IPS-NIHi11 (cell line): ENCODE data around the gene TGFB1I1.
"Not testable (repeated sequence)": the region's sequence is repeated elsewhere in the genome, so short reads cannot be mapped to it uniquely, and the experiment has no call there.

Source experiments
- DNase-seq: peaks from one replicate; pipeline ENCODE4 v3.0.0; 2012; ENCODE audit warnings: mixed read lengths, low spot score

The TGFB1I1 gene

DNA sequence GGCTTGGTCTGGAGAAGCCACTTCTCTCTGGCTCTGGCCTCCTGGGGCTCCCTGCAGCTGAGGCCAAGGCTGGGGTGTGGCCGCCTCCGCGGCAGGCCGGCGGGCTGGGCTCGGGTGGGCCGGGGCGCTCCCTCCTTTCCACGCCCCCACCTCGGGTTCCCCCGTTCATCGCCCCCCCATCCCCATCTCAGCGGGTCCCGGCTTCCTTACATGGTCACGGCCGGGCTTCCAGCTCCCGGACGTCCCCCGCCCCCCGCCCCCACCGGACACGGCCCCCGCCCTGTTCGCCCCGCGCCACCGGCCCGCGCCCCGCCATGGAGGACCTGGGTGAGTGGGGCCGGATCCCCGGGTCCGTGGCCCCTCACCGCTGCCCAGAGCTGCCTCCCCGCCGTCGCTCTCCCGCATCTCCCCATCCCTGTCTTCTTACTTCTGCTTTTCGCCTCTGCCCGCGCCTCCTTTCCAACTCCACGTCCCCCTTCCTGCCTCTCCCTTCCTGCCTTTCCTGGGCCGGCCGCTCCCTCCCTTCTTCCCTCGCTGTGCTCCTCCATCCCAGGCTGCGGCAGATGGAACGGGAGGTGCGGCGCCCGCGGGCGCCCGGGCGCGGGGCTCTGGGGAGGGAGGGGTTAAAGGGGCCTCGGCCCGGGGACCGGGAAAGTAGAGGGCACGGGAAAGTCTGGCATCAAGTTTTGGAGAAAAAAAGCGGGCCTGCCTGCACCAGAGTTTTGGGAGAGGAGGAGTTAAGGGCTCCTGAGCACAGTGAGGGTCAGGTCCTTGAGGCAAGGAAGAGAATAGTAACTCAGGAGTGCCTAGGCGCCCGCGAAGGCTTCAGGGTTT is at the start of gene TGFB1I1:
Gene TGFB1I1, plus strand, starts transcription at position 278 of the 834 bp plus-strand sequence. Its CDS starts 37 bp downstream, at position 315.
- DNase-seq, result peak; percentile 72

DNA sequence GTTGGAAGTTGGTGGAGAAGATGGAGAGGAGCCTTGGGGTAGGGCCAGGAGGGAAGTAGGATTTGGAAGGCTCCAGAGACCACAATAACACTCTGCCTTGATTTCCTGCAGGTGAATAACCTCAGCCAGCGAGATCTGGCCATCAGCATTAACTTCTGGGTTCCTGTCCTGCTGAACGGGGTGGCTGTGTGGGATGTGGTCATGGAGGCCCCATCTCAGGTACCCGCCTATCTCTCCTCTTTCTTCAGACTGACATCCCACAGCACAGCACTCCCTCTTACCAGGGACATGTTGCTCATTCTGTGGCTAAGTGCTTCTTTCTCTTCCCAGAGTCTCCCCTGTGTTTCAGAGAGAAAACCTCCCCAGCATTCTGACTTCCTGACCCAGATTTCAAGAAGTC is 48.7 kb upstream of the TGFB1I1 start:
- no peak for DNase-seq

DNA sequence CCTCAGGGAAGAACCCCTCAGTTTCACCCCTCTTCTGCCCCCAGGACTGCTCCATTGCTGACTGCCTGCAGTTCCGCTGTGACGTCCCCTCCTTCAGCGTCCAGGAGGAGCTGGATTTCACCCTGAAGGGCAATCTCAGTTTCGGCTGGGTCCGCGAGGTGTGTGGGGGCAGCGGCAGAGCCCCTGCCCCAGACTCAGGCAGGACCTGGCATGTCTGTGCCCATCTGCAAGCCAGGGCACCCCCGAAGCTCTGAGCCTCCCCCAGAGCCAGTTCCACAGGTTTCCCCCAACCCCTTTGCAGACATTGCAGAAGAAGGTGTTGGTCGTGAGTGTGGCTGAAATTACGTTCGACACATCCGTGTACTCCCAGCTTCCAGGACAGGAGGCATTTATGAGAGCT is 48.2 kb upstream of the TGFB1I1 start:
- no peak for DNase-seq

DNA sequence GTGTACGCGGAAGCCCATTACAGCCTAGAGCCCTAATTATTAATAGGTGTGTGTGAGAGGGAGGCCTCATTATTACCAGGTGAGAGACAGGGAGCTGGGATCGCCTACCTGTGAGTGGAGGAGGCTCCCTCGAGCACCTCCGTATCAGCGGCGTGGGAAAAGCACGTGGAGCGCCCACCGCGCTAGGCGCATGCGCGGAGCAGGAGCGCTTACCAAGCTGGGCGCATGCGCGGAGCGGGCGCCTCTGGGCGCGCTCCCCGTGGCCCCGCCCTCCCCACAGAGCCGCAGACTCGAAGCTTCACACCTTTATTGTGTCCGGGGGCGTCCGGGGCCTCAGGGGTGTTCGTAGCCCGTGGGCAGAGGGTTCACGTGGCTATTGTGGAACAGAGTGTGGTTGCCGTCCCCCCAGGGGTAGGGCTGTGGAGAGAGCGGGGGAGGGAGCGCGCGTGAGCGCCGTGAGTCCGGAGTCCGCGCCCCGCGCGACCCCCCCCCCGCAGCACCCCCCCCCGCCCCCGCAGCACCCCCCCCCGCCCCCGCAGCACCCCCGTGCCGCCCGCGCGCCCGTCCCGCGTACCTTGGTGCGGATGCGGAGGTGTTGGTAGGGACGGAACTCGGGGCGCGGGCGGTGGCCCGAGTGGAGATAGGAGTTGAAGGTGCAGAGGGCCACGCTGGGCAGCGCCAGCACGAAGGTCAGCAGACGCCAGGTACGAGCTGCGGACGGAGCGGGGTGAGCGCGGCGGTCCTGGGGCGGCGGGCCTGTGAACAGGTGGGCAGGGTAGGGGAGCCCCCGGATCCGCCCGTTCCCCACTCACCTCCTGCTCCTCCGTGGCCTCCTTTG is 44.3 kb upstream of the TGFB1I1 start:
- DNase-seq, result peak; percentile 74

DNA sequence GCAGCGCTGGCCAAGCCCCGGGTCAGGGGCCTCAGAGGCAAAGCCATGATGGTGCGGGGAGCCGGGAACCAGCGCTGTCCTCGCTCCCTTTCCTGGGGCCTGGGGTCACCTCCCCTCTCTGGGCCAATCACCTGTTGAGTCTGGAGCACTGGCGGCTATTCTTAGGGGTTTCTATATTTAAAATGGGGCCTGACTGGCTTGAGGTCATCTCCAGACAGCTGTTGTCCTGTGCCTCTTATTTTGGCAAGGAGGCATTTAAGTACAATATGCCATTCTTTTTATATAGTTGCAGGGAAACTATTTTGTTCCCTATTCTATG is 43.7 kb upstream of the TGFB1I1 start, which contains the start of gene COX6A2:
Gene COX6A2, minus strand, starts transcription at position 82 of the 319 bp plus-strand sequence. Its CDS starts 35 bp downstream, at position 47.
- no peak for DNase-seq

DNA sequence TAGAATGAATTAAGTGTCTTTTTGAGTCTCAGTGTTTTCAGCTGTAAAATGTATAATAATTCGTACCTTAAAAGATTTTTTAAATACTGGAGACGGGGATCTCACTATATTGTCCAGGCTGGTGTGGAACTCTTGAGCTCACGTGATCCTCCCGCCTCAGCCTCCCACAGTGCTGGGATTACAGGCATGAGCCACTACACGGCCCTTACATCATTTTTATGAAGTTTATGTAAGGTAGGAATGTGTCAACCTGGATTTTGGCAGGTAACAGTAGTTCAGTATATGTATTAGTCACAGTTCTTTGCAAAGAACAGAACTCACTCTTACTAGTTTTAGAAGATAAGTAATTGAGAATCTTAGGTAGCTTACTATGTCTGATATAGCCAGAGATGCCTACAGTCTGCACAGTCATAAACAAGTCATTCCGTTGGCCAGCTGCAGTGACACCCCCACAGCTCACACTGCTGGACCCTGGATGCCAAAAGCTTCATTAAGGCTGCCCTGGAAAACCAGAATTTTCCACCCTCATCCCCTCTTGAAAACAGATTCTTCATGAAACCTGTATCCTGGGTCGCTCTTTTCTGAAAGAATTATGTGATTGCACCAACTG is 43.2 kb upstream of the TGFB1I1 start:
- no peak for DNase-seq

DNA sequence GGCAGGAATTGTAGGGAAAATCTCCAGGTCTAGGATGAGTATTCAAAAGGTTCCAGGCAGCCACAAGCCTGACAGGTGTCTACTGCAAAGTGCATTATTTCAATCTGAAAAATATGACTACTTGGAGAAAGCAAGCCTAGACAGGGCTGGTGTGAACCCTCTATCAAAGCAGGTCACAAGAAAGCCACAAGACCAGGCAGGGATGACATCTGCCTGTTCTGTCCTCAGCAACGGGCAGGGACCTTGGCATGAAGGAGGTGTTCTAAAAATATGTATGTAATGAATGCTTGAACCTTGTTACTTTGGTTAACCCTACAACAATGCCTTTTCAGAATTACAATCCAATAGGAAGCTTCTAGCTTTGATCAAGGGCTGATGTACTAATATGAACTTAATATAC is 42.6 kb upstream of the TGFB1I1 start:
- no peak for DNase-seq

DNA sequence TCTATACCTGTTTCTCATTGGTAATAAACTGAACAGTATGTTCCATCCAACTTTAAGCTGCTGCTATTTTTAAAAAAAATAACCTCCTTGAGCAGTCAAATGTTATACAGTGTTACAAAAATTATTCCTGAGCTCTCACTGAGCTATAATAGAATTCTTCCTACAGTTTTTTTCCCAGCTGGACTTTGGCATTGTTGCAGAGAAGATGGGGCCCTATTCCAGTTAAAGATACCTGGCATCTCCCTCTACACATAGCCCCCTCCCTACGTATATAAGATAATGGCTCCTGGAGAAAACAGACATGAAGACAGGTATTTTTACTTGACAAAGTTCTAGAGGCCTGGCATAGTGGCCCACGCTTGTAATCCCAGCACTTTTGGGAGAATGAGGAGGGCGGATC is 42.2 kb upstream of the TGFB1I1 start:
- DNase-seq, result no peak

DNA sequence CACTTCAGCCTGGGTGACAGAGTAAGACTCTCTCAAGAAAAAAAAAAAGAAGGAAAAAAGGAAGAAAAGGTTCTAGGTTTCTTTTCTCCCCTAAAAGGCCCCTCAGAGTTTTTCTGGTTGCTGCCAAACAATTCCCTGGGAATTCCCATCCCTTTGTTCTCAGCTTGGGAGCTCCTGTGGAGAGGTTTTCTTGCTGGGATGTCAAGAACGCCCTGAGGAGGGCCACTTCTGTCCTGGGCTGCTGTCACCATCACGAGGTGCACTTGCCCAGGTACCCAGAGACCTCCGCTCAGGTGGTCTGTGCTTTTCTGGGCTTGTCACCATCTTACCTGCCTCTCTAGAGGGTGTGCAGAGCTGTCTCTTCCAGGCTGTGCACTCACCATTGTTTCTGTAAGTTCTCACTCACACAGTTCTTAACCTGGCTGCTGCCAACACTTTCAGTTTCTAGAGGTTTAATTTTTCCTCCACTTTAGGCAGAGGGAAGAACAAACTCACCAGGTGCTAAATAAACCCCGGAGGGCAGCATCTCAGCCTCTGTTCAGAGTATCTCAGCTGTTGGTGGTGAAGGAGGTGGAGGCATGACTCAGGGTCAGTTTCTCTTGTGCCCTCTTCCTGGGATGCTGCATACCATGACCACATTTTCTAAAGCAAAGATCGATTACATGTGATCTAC is 41.4 kb upstream of the TGFB1I1 start:
- no peak for DNase-seq

DNA sequence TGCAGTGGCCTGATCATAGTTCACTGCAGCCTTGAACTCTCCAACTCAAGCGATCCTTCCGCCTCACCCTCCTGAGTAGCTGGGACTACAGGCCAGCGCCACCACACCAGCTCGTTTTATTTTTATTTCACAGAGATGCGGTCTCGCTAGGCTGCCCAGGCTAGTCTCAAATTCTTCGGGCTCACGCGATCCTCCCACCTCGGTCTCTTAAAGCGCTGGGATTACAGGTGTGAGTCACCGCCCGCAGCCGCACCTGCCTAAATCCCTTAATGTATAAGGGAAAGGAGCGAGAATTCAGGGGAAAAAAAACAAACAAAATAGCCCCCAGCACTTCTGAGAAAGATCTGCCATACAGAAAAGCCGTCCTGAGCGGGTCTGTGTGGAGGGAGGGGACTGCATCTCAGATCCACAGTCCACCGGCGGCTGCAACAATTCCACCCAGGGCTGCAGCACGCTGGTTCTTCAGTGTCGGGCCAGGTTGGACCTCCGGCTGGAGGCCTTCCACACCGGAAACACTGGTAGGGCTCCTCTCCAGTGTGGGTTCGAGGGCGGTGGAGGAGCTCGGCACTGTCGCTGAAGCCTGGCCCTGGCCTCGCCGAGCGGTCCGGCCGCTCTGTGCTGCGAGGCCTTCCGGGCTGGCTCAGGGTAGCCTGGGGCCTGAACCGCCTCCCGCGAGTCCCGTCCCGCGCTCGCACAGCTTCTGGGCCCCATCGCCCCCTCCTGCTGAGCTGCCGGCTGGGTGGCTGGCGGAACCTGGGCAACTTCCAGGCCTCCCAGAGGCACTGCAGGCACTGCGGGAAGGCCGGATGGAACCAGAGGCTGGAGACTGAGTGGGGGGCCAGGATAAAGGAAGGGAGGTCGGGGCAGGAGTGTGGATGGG is 36.4 kb upstream of the TGFB1I1 start:
- DNase-seq, result no peak

DNA sequence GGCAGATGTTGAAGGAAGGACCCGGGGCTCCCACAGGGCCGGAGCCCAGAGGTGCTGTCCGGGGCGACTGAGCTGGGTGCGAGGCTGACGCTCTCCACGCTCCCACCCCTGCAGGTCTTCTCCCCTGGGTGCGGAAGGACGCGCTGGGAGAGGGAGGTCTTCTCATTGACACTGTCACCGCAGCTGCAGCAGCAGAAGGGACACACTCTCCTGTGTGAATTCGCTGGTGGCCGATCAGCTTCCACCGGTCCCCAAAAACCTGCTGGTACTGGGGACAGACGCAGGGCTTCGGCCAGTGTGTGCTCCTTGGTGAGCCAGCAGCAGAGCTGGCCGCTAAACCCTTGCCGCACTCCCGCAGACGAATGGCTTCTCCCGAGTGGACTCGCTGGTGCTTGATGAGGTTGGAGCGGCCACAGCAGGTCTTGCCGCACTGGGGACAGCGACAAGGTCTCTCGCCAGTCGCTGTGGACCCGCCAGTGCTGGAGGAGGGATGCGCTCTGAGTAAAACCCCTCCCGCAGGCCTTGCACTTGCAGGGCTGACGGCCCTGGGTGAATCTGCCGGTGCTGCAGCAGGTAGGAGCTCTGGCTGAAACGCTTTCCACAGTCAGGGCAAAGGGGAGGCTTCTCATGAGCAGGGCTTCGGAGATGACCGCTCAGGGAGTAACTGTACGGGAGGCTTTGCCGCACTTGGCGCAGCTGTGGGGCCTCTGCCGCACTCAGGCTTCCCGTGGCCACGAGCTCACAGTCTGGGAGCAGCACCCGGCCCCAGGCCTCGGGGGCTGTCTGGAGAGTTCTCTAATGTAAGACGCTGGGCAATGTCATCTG is 35.5 kb upstream of the TGFB1I1 start:
- no peak for DNase-seq

DNA sequence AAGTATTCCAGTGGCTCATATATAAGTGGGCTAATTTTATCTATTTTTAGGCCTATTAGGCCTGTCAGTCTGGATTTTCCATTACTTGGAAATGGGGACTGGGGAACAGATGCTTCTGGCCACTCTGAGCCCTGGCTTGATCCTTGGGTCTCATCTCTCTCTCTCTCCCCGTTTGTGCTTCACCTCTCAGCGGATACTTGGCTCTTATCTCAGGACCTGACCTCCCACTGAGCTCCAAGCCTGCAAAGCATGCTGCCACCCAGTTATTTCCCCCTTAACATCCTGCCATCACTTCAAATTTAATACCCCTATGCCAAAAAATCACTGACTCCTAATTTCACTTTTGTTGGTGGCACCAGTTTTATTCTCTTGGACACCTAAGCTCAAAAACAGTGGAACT is 33.5 kb upstream of the TGFB1I1 start:
- no peak for DNase-seq

DNA sequence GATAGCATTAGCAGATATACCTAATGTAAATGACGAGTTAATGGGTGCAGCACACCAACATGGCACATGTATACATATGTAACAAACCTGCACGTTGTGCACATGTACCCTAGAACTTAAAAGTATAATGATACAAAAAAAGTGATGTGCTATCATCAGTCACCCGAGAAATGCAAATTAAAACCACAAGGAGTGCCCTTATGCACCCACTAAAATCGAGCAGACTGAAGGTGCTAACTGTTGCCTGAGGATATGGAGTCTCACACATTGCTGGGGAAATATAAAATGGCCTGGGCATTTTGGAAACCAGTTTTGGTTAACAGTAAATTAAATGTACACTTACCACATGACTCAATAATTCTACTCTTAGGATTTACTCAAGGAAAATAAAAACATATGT is 32.9 kb upstream of the TGFB1I1 start:
- DNase-seq, result not testable (repeated sequence)

DNA sequence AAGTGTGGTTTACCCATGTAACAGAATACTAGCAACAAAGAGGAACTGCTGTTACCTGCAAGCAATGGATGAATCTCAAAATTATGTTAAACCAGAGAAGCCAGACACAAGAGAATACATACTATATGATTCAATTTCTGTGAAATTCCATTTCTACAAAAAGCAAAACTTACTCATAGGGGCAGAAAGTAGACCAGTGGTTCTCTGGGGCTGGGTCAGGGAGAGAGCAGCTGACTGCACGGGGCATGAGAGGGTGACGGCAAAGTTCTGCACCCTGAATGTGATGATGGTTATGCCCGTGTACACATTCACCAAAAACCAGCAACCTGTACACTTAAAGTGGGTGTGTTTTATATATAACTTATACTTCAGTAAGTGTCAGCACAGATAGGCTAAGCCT is 32.4 kb upstream of the TGFB1I1 start:
- DNase-seq, result no peak

DNA sequence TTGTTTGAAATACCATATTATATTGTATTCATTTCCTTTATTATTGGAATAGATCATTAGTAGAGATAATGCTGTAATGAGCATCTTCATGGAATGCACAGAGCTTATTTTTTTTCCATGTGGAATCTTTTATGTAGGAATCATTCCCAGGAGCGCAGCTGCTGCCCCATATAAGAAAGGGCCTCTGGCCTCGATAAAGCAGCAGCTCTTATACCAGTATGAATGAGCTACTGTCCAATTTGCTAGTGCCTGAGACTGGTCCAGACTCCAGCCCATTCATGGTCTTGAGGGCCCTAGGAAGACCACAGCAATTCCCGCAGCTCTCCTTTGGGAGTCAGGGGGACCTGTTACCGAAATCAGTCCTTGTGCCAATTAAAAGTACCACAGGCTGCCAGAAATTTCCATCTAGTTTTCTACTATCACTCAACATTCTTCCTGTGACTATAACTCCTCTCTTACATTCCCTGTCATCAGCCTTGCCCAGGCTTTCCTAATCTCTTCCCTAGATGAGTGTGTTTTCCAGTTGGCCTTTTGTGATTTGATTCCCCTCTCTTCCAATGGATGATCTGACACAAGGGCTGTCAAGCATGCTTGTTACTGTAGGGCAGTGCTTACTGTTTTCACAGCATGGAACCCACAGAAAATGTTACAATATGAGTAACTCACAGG is 31.3 kb upstream of the TGFB1I1 start:
- no peak for DNase-seq

DNA sequence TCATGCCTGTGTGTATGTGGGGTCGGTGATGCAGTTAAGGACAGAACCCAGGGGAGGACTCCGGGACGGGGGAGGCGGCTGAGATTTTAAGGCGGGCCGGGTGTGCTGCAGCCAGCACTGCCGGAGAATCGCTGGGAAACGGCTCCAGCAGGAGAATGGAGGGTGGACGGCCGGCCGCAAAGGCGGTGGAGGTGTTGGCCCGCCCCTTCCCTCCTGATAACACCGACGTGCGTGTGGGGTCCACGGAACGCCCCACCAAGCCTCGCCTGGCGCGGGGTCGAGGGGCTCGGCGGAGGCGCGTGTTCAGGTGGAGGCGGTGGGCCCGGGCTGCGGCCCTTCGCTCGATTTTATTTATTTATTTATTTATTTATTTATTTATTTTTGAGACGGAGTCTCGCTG is 30.0 kb upstream of the TGFB1I1 start:
- no peak for DNase-seq

DNA sequence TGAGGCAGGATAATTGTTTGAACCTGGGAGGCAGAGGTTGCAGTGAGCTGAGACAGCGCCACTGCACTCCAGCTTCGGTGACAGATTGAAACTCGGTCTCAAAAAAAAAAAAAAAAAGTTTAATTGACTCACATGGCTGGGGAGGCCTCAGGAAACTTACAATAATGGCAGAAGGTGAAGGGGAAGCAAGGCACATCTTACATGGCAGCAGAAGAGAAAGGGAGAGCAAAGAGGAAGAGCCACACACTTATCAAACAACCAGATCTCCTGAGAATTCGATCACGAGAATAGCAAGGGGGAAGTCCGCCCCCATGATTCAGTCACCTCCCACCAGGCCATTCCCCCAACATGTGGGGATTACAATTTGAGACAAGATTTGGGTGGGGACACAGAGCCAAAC is 26.0 kb upstream of the TGFB1I1 start:
- not testable (repeated sequence) for DNase-seq

DNA sequence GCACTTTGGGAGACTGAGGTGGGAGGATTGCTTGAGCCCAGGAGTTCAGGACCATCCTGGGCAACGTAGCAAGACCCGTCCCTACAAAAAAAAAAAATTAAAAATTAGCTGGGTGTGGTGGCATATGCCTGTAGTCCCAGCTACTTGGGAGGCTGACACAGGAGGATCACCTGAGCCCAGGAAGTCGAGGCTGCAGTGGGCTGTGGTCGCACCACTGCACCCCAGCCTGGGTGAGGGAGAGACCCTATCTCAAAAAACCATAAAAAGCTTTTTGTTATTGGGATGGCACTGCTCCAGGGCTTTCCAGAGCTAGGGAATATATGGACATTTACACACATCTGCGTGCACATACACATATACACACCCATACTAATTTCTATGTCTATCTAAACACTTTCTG is 20.8 kb upstream of the TGFB1I1 start:
- DNase-seq, result no peak

DNA sequence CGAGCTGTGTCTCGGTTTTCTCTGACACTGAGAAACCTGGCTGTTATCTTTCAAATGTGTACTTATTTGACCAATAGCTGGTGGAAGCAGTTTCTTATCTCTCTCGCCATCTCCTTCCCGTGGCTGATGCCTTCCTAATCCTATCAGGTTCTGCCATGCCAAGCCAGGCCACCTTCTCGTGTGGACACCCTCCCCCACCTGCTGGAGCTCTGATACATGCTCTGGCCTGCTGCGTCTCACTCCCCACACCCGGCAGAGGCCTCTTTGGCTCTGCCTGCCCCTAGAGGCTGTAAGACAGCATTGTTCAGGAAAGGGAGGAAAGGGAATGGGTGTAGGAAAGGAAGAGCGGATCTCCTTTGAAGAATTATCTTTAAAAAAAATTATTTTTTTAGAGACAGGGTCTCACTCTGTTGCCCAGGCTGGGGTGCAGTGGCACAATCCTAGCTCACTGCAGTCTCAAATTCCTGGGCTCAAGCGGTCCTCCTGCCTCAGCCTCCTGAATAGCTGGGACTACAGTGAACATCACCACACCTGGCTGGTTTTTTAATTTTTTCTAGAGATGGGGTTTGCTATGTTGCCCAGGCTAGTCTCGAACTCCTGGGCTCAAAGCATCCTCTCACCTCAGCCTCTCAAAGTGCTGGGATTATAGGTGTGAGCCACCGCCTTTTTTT is 20.1 kb upstream of the TGFB1I1 start:
- DNase-seq, result peak; percentile 64
